ENCODE data around the gene APOE. TPM values are rescaled to one million over a fixed set of nuclear protein-coding genes. Genes with fewer than 3 reads are reported as not detected.
A peak's percentile ranks its signal among the peaks of the same experiment; 100 is the strongest.

Gene APOE
- total RNA-seq, 1 experiment from 2014 or later: 530 TPM

GRCh38 chr19:44866664-44867063 is 38.9 kb upstream of the APOE start:
- H4K20me1 ChIP-seq (ENCODE audit: control insufficient read depth, insufficient read depth, insufficient read length): no peaks in the 10 kb centered on the region
- H3K4ac ChIP-seq (ENCODE audit: low read depth, low read length): no peak overlapping the region
- 0 out of 7 replicates have a peak overlapping the region, but pooled peaks of 1 of the 3 experiments have one; percentile 7 for H3K27ac Mint-ChIP-seq
- H2BK12ac ChIP-seq (ENCODE audit: insufficient read length, low read depth, low read length): no peak overlapping the region
- WGBS (ENCODE audit: extremely low coverage, insufficient read length, low lambda C conversion rate): no CpG with 5 or more reads among the region's 4 CpGs
- no peak overlapping the region for H4K8ac ChIP-seq (replicated peaks; ENCODE audit: insufficient read length, low read depth, low read length)
- no peaks in the 10 kb centered on the region for H3K4me1 ChIP-seq (ENCODE audit: insufficient read depth, low read length)
- H2AK5ac ChIP-seq (ENCODE audit: insufficient read length, low read length): no peak overlapping the region
- no peaks in the 10 kb centered on the region for H3K9me3 ChIP-seq (ENCODE audit: control insufficient read depth, low read depth, low read length)
- H3K79me2 ChIP-seq (ENCODE audit: insufficient read depth, low read length): no peaks in the 10 kb centered on the region; the same call in 1 of the 2 replicates
- DNase-seq: no peak
- H3K23me2 ChIP-seq (ENCODE audit: insufficient read length, low read depth, low read length, poor library complexity, severe bottlenecking): no peaks in the 10 kb centered on the region
- H3K18ac ChIP-seq (ENCODE audit: insufficient read length, low read depth, low read length): no peak overlapping the region
- peaks cover 35 to 69% (median 64%) of the 10 kb centered on the region in 3 experiments for H3K36me3 Mint-ChIP-seq (ENCODE audit: insufficient read depth in 1 of 3, low read depth in 3 of 3)
- H3K27me3 ChIP-seq (ENCODE audit: insufficient read depth, low read length): no peaks in the 10 kb centered on the region
- peaks cover 8% of the 10 kb centered on the region for H3K79me1 ChIP-seq (ENCODE audit: insufficient read depth, low read depth, low read length, poor library complexity, severe bottlenecking)
- H3K56ac ChIP-seq (ENCODE audit: insufficient read length, low read depth, low read length): no peak overlapping the region
- H4K91ac ChIP-seq (ENCODE audit: insufficient read length, low read depth, low read length): no peak overlapping the region
- no peak overlapping the region for H3K27ac ChIP-seq (ENCODE audit: insufficient read length, low read depth, low read length)
- H3K14ac ChIP-seq (ENCODE audit: insufficient read depth, low read length): no peak overlapping the region
- H3K9ac ChIP-seq (ENCODE audit: extremely low read depth, insufficient read length, low read length): no peak overlapping the region
- no peak overlapping the region for H2BK5ac ChIP-seq (ENCODE audit: insufficient read length, low read length)
- no peaks in the 10 kb centered on the region for H3K27me3 Mint-ChIP-seq (ENCODE audit: low read depth)
- H2BK120ac ChIP-seq (ENCODE audit: low read depth, low read length, poor library complexity, severe bottlenecking): no peak overlapping the region
- TF ChIP-seq CTCF (conservative IDR thresholded peaks at IDR 0.05): no peak
- H4K5ac ChIP-seq (ENCODE audit: insufficient read length, low read depth, low read length): no peak overlapping the region
- no peaks in the 10 kb centered on the region; a peak in 1 of 5 replicates for H3K9me3 Mint-ChIP-seq
- no peak overlapping the region for H3K23ac ChIP-seq (ENCODE audit: insufficient read length, low read depth, low read length)
- H3T11ph ChIP-seq (ENCODE audit: low read length): no peak overlapping the region
- H3K4me2 ChIP-seq (ENCODE audit: insufficient read depth, insufficient read length, low read length): no peak overlapping the region
- no peak overlapping the region for H2BK20ac ChIP-seq (ENCODE audit: low read depth, low read length, poor library complexity, severe bottlenecking)
- no peak overlapping the region for H2BK15ac ChIP-seq (ENCODE audit: low read depth, low read length)
- 0 out of 4 replicates have a peak, but pooled peaks cover 0 to 2% of the 10 kb centered on the region in 2 experiments for H3K4me1 Mint-ChIP-seq
- H2AFZ ChIP-seq (ENCODE audit: low read length): no peak overlapping the region
- H3K4me3 Mint-ChIP-seq: no peak overlapping the region
